Ovary (tissue), 3 donors: ENCODE data around the gene SLC2A13.

Experiments used
- EP300 ChIP-seq: sonication (generic); formaldehyde crosslinking; IDR thresholded peaks from one replicate; pipeline ENCODE4 v1.6.1; 2017; ENCODE audit warnings: antibody characterized with exemption
- TF ChIP-seq, protein P1 (sequence below), 3 donors: fragments of 450-650 bp in 2 of 3; fragments of 200-600 bp in 1 of 3; IDR thresholded peaks; one replicate each; pipeline versions ENCODE4 v1.5.1 to v1.8.0; 2016 to 2022; ENCODE audit warnings: antibody characterized with exemption in 3 of 3, mild to moderate bottlenecking in 1 of 3
- donor health status: DM: no; HTN: no; CAD: no.

DNA sequence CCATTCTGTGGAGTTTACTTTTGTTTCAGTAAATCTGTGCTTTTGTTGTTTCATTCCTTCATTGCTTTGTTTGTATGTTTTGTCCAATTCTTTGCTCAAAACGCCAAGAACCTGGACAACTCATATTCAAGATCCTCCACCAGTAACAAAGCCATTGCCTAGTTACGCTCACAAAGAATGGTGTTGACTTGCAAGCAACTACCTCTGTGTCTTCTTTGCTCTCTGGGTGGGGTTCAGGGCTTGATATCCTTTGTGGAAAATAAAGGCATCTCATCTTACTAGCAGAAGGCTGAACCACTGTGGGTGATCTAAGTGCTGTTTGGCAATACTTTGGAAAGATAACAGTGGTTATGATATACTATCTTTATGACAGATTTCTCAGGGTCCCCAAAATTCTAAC, 252.9 kb downstream of the SLC2A13 start:
- TF ChIP-seq, protein P1, sequence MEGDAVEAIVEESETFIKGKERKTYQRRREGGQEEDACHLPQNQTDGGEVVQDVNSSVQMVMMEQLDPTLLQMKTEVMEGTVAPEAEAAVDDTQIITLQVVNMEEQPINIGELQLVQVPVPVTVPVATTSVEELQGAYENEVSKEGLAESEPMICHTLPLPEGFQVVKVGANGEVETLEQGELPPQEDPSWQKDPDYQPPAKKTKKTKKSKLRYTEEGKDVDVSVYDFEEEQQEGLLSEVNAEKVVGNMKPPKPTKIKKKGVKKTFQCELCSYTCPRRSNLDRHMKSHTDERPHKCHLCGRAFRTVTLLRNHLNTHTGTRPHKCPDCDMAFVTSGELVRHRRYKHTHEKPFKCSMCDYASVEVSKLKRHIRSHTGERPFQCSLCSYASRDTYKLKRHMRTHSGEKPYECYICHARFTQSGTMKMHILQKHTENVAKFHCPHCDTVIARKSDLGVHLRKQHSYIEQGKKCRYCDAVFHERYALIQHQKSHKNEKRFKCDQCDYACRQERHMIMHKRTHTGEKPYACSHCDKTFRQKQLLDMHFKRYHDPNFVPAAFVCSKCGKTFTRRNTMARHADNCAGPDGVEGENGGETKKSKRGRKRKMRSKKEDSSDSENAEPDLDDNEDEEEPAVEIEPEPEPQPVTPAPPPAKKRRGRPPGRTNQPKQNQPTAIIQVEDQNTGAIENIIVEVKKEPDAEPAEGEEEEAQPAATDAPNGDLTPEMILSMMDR (IDR thresholded peaks at IDR 0.05): no peak
- no peak for TF ChIP-seq EP300
